CD4-positive, alpha-beta T cell (primary cell): ENCODE data around the gene NTRK2. TPM values are rescaled to one million over a fixed set of nuclear protein-coding genes. Genes with fewer than 3 reads are reported as not detected.

Experiments used
- ATAC-seq: fragments of 200-7000 bp; cut with Tn5 transposase; one replicate; pipeline ENCODE4 v1.10.0; 2022; ENCODE audit warnings: mild to moderate bottlenecking; ENCODE audit not compliant: poor library complexity
- CTCF ChIA-PET: fragments of 350-600 bp; sonication (Branson Sonifier 250); formaldehyde crosslinking; loops from one replicate; lab custom pipeline; 2021; ENCODE audit warnings: antibody characterized with exemption, inconsistent platforms; lab: Charles Lee
- POLR2A ChIA-PET: fragments of 350-600 bp; sonication (Branson Sonifier 250); formaldehyde crosslinking; loops from one replicate; lab custom pipeline; 2021; ENCODE audit warnings: antibody characterized with exemption, inconsistent platforms; lab: Charles Lee
- DNase-seq, 14 experiments: peaks; one replicate each; pipeline ENCODE4 v3.0.0-alpha.2; 2013 to 2020; ENCODE audit warnings: mixed read lengths in 2 of 14
- H3K27ac ChIP-seq, 2 donors: one replicate each; pipeline versions ENCODE4 v1.5.1 to v1.7.0; 2013; ENCODE audit warnings: low read length in 2 of 2, low read depth in 1 of 2, mild to moderate bottlenecking in 1 of 2
- H3K27me3 ChIP-seq, 2 experiments: 1 replicate in 1 of 2; 2 replicates in 1 of 2; pipeline versions ENCODE4 v1.6.1 to v1.7.0; 2013; ENCODE audit warnings: low read length in 2 of 2, control low read depth in 1 of 2, mild to moderate bottlenecking in 1 of 2, moderate library complexity in 1 of 2; ENCODE audit not compliant: insufficient read depth in 2 of 2, control insufficient read depth in 1 of 2
- H3K36me3 ChIP-seq: one replicate; pipeline ENCODE4 v1.6.1; 2013; ENCODE audit warnings: low read length, control low read depth; ENCODE audit not compliant: insufficient read depth
- H3K4me1 ChIP-seq: one replicate; pipeline ENCODE4 v1.6.1; 2013; ENCODE audit warnings: low read length, control low read depth; ENCODE audit not compliant: insufficient read depth
- H3K4me3 ChIP-seq: one replicate; pipeline ENCODE4 v1.5.1; 2013; ENCODE audit warnings: mild to moderate bottlenecking, low read length, moderate library complexity
- H3K9me3 ChIP-seq, 2 experiments: 1 replicate in 1 of 2; 2 replicates in 1 of 2; pipeline versions ENCODE4 v1.6.1 to v1.7.0; 2013; ENCODE audit warnings: low read length in 2 of 2, mild to moderate bottlenecking in 2 of 2, control low read depth in 1 of 2, moderate library complexity in 1 of 2; ENCODE audit not compliant: control insufficient read depth in 1 of 2, insufficient read depth in 1 of 2
- H3K27ac Mint-ChIP-seq: one replicate; pipeline ENCODE4 v1.8.0; 2020; ENCODE audit warnings: mixed read lengths
- H3K27me3 Mint-ChIP-seq: one replicate; pipeline ENCODE4 v1.8.0; 2021; ENCODE audit warnings: mixed read lengths
- H3K36me3 Mint-ChIP-seq: one replicate; pipeline ENCODE4 v1.8.0; 2021; ENCODE audit warnings: low read depth, mixed read lengths
- H3K4me1 Mint-ChIP-seq: one replicate; pipeline ENCODE4 v1.8.0; 2021; ENCODE audit warnings: low read depth, mixed read lengths
- H3K4me3 Mint-ChIP-seq: one replicate; pipeline ENCODE4 v1.8.0; 2020; ENCODE audit warnings: mild to moderate bottlenecking, mixed read lengths
- H3K9me3 Mint-ChIP-seq: one replicate; pipeline ENCODE4 v1.8.0; 2020; ENCODE audit warnings: mixed read lengths
- CTCF ChIP-seq: fragments of 200-600 bp; IDR thresholded peaks from one replicate; pipeline ENCODE4 v1.8.0; 2022; ENCODE audit warnings: antibody characterized with exemption, mild to moderate bottlenecking
- intact Hi-C, 2 experiments: fragments of 100-400 bp; cut with DNase I in 1 of 2; cut with micrococcal nuclease in 1 of 2; formaldehyde crosslinking; loops; one replicate each; pipeline versions ENCODE4 v1.15.1 to v1.9.0; 2023 to 2025; cut with DNase I, micrococcal nuclease
- total RNA-seq, 174 experiments: library from RNA in 2 of 174; stranded (reverse) in 2 of 174; gene quantifications; one replicate each; pipeline ENCODE4 v1.2.3 and lab custom pipeline; 2021 to 2026

The NTRK2 gene
- total RNA-seq, 2 experiments from 2014 or later, result 0.06 to 0.14 TPM

DNA sequence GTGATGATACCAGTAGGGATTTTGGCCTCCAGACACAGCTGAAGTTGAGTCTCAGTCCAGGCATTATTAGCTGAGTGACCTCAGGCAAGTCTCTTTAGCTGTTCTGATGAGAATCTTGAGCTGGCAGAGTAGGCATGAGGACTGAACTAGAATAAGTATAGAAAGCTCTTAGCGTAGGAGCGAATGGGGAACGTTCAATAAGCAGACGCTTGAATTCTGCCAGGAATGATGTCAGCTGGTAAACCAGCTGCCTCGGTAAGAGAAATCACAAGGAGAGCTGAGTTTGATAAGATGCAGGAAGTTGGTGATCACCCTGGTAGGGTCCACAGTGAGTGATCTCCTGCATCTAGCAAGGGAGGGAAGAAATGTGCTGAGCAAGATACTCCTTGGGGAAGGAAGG lies 280.4 kb downstream of the NTRK2 start:
- H3K27me3 Mint-ChIP-seq, result peaks cover 23% of the 10 kb centered on the region
- no peak for ATAC-seq
- no peak overlapping the region for H3K27ac Mint-ChIP-seq
- H3K27ac ChIP-seq, result no peak overlapping the region
- no peaks in the 10 kb centered on the region for H3K36me3 ChIP-seq
- no peak overlapping the region for H3K4me3 Mint-ChIP-seq
- no peak for DNase-seq
- peaks cover 0 to 4% of the 10 kb centered on the region in 2 experiments for H3K9me3 ChIP-seq
- ChIA-PET CTCF (no interaction called here), POLR2A (no interaction called here)
- peaks cover 5% of the 10 kb centered on the region for H3K9me3 Mint-ChIP-seq
- no peak for TF ChIP-seq CTCF
- H3K4me1 Mint-ChIP-seq, result no peaks in the 10 kb centered on the region
- intact Hi-C loops, result no loop called here
- H3K4me1 ChIP-seq, result no peaks in the 10 kb centered on the region
- no peaks in the 10 kb centered on the region for H3K36me3 Mint-ChIP-seq
- H3K27me3 ChIP-seq, result peaks cover 0 to 9% of the 10 kb centered on the region in 2 experiments
- H3K4me3 ChIP-seq, result no peak overlapping the region

- ChIA-PET POLR2A (no interaction called here), CTCF (no interaction called here)
- H3K4me1 ChIP-seq, result no peaks in the 10 kb centered on the region
- no peak for ATAC-seq
- no peak for TF ChIP-seq CTCF
- intact Hi-C loops, result no loop called here
- peaks cover 6 to 9% of the 10 kb centered on the region in 2 experiments for H3K27me3 ChIP-seq
- H3K27me3 Mint-ChIP-seq, result peaks cover 30% of the 10 kb centered on the region
- H3K4me3 ChIP-seq, result no peak overlapping the region
- H3K4me3 Mint-ChIP-seq, result no peak overlapping the region
- H3K4me1 Mint-ChIP-seq, result no peaks in the 10 kb centered on the region
- H3K9me3 ChIP-seq, result peaks cover 0 to 8% of the 10 kb centered on the region in 2 experiments
- H3K27ac Mint-ChIP-seq, result no peak overlapping the region
- H3K27ac ChIP-seq, result no peak overlapping the region
- DNase-seq, result no peak
- H3K36me3 ChIP-seq, result no peaks in the 10 kb centered on the region
- no peaks in the 10 kb centered on the region for H3K36me3 Mint-ChIP-seq
- peaks cover 5% of the 10 kb centered on the region for H3K9me3 Mint-ChIP-seq
Observed at GRCh38 chr9:84950879-84951811, 281.6 kb downstream of the NTRK2 start.

- ChIA-PET CTCF (no interaction called here), POLR2A (no interaction called here)
- Histone ChIP-seq H3K4me3 (no peak overlapping the region), H3K27ac (no peak overlapping the region), H3K27me3 (peaks cover 9 to 11% of the 10 kb centered on the region in 2 experiments), H3K4me1 (no peaks in the 10 kb centered on the region), H3K9me3 (peaks cover 0 to 8% of the 10 kb centered on the region in 2 experiments), H3K36me3 (no peaks in the 10 kb centered on the region)
- intact Hi-C loops, result no loop called here
- H3K4me1 Mint-ChIP-seq, result no peaks in the 10 kb centered on the region
- DNase-seq (no peak), ATAC-seq (no peak)
- H3K9me3 Mint-ChIP-seq, result peaks cover 5% of the 10 kb centered on the region
- no peak for TF ChIP-seq CTCF
- no peaks in the 10 kb centered on the region for H3K36me3 Mint-ChIP-seq
- no peak overlapping the region for H3K4me3 Mint-ChIP-seq
- H3K27ac Mint-ChIP-seq, result no peak overlapping the region
- H3K27me3 Mint-ChIP-seq, result peaks cover 37% of the 10 kb centered on the region
Observed at GRCh38 chr9:84953252-84953773, 283.8 kb downstream of the NTRK2 start.
